GM21381 (cell line): Measurements from ENCODE around the gene CSNK1E.
A peak's percentile ranks its signal among the peaks of the same experiment; 100 is the strongest.

Source experiments
- ATAC-seq: cut with Tn5 transposase; IDR thresholded peaks from one replicate; pipeline ENCODE4 v1.9.1; 2021; ENCODE audit warnings: mild to moderate bottlenecking, moderate library complexity; ENCODE audit not compliant: unreplicated experiment

CSNK1E gene

GRCh38 chr22:38282397-38282796 lies 34.8 kb downstream of the CSNK1E start:
- no peak for ATAC-seq

DNA sequence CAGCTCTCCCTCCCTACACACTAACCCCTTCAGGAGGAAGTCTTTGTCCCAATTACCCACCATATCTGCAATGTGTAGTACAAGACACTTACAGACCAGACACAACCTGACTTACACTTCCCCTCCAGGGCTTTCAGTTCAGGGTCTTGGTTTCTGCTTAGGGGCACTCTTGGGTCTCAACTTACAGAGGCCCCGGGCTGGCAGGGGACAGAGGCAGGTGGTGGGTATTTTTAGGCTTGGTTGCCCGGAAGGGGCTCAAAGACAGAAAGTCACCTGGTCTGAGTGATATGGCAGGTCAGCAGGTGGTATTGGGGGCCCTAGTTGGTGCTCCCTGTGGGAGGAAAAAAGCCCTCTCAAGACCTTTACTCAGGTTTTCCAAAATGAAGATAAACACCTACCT lies 41.1 kb downstream of the CSNK1E start:
- no peak for ATAC-seq

DNA sequence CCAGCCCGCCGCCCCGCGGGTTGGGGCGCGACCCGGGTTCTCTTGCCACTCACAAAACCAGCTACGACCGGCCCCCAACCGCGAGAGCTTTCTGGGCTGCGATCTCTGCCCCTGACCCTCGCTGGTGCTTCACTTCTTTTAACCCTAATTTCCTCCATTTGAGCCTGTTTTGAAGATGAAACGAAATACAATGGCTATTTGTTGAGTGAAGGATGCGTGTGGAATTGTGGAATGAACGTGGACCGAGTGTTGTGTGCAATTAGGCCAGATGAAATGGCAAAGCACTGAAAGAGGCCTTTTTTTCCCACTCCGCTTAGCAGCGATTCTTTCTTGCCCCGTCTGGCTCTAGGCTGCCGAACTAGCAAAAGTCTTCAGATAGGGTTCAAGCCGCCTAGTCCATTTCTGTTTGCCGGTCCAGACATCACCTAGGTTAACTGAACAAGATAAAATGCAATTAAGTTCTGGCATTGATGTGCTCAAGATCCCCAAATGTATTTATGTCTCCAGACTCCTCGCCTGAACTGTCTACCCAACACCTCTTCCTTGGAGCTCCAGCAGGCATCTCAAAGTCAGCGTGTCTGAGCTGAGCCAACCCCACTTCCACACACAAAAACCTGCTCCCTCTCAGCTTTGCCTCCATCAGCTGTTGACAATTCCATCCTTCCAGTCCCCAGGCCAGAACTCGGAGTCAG lies 44.0 kb downstream of the CSNK1E start:
- ATAC-seq: no peak

- ATAC-seq: peak; percentile 52
Measured at GRCh38 chr22:38272373-38273134, 44.7 kb downstream of the CSNK1E start, which contains the start of gene TMEM184B. TSS of gene TMEM184B (minus strand) at chr22:38273010. CDS start at chr22:38247961, 25,049 bp downstream.

DNA sequence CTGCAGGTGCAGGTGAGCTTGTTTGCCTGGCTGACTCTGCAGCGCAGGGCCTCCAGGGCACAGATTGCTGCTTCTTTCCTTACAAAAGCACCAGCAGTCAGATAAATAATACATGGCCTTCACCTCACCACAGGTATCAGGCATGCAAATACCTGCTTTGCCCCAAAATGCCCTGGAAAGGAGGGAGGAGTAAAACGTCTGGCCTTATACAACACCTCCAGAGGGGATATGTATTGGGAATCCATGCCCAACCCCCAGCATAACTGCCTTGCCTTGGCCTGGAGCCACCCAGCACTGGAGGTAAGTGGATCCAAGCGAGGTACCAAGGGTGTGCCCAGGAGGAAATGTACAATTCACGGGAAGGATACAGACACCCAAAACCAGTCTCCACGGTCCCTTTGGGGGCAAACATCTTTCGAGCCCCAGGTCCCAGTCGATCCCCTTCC lies 45.3 kb downstream of the CSNK1E start:
- ATAC-seq: no peak

DNA sequence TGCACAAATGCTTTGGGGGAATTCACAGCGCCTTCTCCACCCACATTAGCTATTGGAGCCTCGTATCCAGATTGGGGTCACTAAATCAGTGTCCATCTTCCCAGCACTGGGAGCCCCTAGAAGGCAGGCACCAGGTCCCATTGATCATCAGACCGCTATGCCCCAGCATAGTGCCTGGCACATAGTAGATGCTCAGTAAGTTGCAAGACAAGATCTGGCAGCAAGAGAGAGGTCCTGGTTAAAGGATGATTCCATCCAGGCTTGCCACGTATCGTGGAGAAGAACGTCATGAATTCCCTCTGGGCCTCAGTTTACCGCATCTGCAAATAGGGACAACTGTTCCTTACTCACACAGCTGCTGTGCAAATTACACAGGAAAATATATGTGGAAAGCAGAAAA lies 46.1 kb downstream of the CSNK1E start:
- no peak for ATAC-seq

DNA sequence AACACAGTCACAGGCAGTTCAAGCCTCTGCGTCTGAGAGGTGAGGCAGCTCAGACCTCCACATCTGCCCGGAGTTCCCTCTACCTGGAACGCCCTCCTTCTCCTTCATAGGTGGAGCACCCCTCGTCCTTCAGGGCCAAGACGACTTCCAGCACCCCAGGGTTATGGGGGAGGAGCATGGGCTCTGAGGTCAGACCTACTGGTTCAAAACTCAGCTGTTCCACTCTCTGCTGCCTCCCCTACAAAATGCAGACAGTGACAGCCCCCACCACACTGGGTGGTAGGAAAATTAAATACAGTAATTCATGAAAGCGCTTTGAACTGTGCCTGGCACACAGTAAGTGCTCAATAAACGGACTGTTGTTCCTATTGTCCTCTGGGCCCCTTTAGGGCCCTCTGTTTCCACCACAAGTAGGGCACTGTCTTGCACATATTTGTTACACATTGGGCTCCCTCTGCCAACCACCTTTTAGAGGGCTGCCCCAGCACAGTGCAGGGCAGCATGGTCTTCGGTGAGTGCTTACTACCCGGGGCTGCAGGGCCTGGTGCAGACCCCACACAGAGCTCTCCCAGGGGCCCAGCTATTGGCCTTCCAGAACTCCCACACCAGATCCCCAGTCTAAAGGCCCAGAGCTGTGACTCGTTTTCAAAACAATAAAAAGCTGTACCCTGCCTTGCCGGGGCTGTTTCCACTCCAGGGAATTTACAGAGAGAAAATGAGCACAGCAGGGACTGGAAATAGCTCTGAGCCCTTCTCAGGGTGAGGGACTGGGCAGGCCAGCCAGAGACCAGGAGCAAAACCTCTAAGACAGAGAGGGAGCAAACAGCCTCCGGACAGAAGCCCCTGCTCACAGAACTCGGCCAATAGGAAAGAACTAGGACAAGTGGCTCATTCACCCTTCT lies 46.9 kb downstream of the CSNK1E start:
- ATAC-seq: no peak

DNA sequence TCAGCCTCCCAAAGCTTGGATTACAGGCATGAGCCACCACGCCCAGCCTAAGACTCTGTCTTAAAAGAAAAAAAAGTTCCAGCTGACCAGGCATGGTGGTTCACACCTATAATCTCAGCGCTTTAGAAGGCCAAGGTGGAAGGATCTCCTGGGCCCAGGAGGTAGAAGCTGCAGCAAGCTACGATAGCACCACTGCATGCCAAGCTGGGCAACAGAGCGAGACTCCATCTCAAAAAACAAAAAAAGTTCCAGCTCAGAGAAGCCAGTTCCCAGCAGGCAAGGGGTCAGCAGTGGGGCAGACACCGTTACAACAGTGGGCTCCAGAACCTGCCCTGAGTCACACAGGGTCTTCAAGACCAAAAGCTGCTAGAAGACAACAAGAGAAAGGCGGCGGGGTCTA lies 47.8 kb downstream of the CSNK1E start:
- no peak for ATAC-seq

DNA sequence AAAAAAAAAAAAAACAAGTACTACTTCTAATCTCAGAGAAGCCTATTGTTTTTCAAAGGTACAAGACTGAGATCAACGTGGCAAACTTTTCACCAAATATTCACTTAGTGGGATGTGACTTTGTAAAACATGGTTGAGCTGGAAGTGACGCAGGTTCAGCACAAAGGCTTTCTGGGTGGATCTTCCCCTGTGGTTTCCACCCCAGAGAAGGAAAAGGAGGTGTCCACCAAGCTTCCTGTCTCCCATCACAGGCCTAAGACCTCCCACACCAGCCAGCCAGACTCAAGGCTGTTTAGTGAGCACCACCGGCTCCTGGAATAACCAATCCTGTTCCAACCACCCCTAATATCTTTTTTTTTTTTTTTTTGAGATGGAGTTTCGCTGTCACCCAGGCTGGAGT lies 50.1 kb downstream of the CSNK1E start:
- no peak for ATAC-seq

DNA sequence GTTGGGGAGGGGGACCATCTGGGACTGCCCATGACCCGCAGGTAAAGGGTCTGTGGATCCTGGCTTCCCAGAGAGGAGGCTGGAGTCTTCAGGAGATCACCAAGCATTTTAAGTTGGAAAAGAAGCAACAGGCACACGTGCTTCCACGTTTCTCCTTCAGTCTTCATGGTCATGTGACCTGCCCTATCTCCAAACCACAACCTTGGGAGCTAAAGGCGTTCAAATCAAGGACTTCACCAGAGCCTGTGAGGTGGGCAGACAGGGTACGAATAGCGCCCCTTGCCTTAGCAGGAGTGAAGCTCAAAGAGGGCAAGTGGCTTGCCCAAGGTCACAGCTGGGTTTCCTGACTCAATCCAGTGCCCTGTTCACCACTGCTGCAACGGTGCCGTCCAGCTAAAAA lies 51.1 kb downstream of the CSNK1E start:
- no peak for ATAC-seq

GRCh38 chr22:38264322-38264843 lies 52.9 kb downstream of the CSNK1E start:
- ATAC-seq: no peak

DNA sequence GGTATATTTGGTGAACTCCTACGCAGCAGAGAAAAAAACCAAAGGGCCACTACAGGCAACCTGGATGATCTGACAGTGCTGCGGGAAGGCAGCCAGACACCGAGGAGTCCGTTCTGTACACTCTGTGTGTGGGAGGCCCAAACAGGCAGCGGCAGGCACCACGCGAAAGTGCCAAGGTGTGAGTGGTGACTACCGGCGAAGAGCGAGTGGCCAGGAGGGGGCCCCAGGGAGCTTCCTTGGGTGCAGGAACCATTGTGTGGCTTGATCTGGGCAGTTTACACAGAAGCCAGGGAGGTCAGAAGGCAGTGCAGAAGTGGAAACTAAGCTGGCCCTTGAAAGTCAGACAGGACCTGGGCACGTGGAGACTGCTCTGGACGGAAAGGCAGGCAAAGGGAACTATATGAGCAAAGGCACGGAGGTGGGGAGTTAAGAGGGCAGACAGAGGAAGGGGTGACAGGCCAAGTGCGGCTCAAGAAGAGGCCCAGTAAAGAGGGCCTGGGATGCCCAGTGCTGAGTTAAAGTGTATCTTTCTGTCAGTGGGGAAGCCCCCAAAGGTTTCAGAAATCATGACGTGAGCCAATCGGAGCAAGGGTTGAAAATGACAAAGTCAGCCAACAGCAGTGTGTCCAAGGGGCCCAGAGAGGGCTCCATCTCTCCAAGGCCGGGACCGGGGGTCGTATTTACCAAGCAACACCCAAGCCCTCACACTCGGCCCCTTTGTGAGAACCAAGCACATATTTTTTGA lies 55.0 kb downstream of the CSNK1E start:
- no peak for ATAC-seq

DNA sequence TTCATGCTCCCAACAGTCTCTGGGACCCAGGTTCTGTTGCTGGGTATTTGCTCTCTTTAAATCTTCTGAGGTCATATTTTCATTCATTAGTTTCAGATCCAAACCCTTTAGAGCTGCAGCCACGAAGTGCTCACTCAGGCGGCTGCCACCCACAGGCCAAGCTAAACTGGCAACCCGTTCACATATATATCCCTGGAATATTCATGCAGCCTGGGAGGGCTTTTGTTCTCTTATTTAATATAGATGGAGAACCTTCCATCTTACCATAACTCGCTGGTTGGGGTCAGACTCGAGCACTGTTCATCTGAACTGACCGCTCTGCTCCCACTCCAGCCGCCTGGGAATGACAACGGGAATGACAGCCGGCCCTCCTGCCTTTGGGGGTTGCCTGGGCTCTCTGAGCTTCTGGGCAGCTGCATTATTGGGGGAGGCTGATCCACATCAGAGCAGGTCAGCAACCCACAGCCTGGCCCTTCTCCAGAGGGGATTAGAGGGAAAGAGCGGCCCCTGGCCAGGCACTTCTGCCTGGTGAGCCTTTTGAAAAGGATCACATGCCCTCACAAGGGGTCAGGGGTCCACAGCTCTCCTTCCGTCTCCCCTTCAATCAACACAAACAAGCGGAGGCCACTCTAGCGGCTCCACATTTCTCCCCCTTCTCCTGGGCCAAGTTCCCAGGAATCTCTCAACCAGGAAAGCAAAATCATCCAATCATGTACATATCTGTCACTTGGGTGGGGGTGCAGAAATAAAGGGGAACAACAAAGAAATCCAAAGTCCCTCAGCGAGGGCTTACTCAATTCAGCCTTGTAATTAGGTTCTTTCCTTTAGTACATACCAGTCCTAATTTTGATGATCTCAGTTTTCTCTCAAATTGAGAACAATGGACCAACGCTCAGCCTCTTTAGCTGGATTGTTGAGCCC lies 56.2 kb downstream of the CSNK1E start:
- ATAC-seq: no peak

DNA sequence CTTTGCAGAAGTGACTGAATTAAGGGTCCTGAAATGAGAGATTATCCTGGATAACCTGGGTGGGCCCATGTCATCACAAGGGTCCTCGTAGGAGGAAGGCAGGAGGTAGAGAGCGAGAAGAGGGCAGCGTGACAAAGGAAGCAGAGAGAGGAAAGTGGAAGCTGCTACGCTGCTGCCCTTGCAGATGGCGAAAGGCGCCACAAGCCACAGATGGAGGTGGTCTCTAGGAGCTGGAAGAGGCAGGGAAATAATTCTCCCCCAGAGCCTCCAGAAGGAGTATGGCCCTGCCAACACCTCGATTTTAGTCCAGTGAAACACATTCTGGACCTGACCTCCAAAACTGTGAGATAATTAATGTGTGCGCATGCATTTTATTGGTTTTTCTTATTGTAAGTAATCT lies 57.9 kb downstream of the CSNK1E start:
- ATAC-seq: no peak

GRCh38 chr22:38258895-38259294 lies 58.3 kb downstream of the CSNK1E start:
- no peak for ATAC-seq

DNA sequence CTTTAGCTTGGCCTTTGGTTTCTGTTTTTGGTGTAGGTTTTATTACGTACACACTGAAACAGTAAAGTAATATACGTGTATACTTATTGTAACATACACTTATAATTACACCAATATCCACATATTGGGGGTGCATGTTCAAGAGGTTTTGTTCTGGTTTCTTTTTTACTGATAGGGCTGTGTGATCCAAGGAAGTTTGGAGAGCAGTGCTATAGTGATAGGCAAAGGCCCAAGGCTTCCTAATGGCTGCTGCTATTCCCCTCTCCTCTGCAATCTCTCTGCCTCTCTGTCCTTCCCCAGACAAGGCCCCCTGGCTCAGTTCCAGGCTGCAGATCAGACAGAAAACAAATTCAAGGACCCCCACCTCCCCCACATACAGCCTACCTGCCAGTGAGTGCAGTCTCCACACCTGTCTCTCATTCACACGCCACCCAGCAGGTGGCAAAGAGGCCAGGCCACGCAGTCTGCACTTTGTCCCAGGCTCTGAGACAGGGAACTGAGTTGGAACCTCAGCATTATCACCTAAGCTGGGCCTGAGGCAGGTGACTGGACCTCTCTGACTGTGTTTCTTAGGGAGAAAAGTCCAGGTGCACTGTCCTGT lies 59.5 kb downstream of the CSNK1E start:
- ATAC-seq: no peak

DNA sequence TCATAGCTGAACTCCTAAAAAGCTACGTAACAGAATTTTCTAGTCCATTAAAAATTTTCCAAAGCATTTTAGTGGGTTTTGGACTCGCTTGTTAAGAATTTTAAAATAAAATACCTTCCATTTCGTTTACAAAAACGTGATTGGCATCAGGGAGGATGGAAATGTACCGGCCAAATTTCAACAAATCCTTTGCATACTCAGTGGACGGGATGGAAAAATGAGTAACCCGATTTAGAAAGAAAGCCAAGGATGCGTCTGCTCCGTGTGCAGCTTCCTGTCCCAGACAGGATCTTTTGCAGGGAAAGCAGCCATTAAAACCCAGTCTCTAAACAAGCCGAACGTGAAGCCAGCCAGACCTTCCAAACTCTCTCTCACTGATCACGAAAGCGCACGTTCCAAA lies 60.1 kb downstream of the CSNK1E start:
- no peak for ATAC-seq

DNA sequence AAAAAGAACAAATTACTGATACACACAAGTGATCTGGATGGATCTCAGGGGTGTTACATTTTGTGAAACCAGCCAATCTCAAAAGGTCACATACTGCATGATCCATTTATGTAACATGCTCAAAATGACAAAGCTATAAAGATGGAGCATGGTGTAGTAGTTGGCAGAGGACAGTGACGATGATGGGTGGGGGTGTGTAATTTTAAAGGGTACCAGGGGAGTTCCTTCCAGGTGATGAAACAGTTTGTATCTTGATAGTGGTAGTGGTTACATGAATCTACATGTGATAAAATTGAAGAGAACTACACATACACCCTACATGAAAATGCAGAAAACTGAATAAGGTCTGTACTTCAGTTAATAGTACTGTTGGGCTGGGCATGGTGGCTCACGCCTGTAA lies 61.5 kb downstream of the CSNK1E start:
- no peak for ATAC-seq

GRCh38 chr22:38251341-38251692 lies 65.9 kb downstream of the CSNK1E start:
- ATAC-seq: no peak
